ENCODE data around the gene SLC17A8.

SLC17A8 gene

DNA sequence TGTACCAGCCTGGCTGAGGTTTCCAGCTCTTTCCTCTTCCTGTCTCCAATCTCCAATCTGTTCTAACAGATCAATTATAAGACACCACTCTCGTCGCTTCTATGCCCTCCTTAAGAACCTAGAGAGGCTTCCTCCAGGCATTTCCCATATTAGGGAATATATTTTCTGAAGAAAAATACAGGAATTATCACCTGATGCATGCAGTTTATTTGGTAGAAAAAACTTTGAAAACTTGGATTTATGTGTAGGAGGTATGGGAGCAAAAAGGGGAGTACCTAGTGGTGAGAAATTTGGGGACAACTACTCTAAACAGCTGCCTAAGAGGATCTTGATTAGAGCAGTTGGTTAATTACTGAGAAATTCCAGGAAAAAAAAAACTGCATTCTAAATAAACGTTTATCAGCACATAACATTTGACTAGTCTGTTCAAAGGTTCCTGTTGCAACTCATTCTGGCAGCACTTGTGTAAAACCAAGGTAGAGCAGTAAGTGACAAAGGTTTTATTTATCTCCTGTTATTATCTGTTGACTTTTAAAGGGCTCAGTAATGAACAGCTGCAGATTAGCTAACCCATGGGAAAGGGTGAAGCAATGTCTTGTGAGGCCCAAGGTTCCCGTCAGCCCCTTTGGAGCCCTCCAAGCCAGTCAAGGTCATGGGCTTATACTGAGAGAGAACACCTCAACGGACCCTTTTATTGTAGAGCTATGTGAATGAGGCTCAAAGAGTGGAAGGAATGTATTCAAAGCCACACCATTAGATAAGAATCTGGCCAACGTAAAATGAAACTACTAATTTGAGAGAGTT is 80.4 kb downstream of the SLC17A8 start:
- ATAC-seq, result no peak

GRCh38 chr12:100439797-100440196 is 82.9 kb downstream of the SLC17A8 start:
- TF ChIP-seq POU6F1 (CRISPR knock-in tag; IDR thresholded peaks at IDR 0.05; ENCODE audit: borderline replicate concordance, low read depth), result no peak
- TF ChIP-seq BACH2 (CRISPR knock-in tag; IDR thresholded peaks at IDR 0.05; ENCODE audit: borderline replicate concordance), result no peak
- TF ChIP-seq ISL1 (CRISPR knock-in tag; IDR thresholded peaks at IDR 0.05), result no peak
- TF ChIP-seq, protein P1, sequence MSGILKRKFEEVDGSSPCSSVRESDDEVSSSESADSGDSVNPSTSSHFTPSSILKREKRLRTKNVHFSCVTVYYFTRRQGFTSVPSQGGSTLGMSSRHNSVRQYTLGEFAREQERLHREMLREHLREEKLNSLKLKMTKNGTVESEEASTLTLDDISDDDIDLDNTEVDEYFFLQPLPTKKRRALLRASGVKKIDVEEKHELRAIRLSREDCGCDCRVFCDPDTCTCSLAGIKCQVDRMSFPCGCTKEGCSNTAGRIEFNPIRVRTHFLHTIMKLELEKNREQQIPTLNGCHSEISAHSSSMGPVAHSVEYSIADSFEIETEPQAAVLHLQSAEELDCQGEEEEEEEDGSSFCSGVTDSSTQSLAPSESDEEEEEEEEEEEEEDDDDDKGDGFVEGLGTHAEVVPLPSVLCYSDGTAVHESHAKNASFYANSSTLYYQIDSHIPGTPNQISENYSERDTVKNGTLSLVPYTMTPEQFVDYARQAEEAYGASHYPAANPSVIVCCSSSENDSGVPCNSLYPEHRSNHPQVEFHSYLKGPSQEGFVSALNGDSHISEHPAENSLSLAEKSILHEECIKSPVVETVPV (CRISPR knock-in tag; IDR thresholded peaks at IDR 0.05), result no peak
- TF ChIP-seq ZNF565 (CRISPR knock-in tag; conservative IDR thresholded peaks at IDR 0.05; ENCODE audit: low read depth), result no peak
- no peak for TF ChIP-seq ZNF70 (CRISPR knock-in tag; IDR thresholded peaks at IDR 0.05)
- ATAC-seq, result no peak

More for the DNA sequence above, 80.4 kb downstream of the SLC17A8 start:
- TF ChIP-seq TOX (CRISPR knock-in tag; IDR thresholded peaks at IDR 0.05; ENCODE audit: borderline replicate concordance) (no peak), ESRRG (CRISPR knock-in tag; IDR thresholded peaks at IDR 0.05) (no peak), ARNTL (CRISPR knock-in tag; IDR thresholded peaks at IDR 0.05; ENCODE audit: borderline replicate concordance, low read depth) (no peak), ZNF565 (CRISPR knock-in tag; conservative IDR thresholded peaks at IDR 0.05; ENCODE audit: low read depth) (no peak), POU6F1 (CRISPR knock-in tag; IDR thresholded peaks at IDR 0.05; ENCODE audit: borderline replicate concordance, low read depth) (no peak), ZFP3 (CRISPR knock-in tag; IDR thresholded peaks at IDR 0.05) (no peak), GLIS3 (CRISPR knock-in tag; IDR thresholded peaks at IDR 0.05) (no peak), ZFP30 (CRISPR knock-in tag; IDR thresholded peaks at IDR 0.05) (no peak), BACH2 (CRISPR knock-in tag; IDR thresholded peaks at IDR 0.05; ENCODE audit: borderline replicate concordance) (no peak), PPARA (CRISPR knock-in tag; IDR thresholded peaks at IDR 0.05; ENCODE audit: borderline replicate concordance) (no peak)

GRCh38 chr12:100442403-100442802 is 85.5 kb downstream of the SLC17A8 start:
- ATAC-seq, result no peak
- TF ChIP-seq BACH2 (CRISPR knock-in tag; IDR thresholded peaks at IDR 0.05; ENCODE audit: borderline replicate concordance) (no peak), GLIS3 (CRISPR knock-in tag; IDR thresholded peaks at IDR 0.05) (no peak), ZFP30 (CRISPR knock-in tag; IDR thresholded peaks at IDR 0.05) (no peak), OSR1 (CRISPR knock-in tag; IDR thresholded peaks at IDR 0.05) (no peak), CSDC2 (CRISPR knock-in tag; IDR thresholded peaks at IDR 0.05) (no peak), TOX (CRISPR knock-in tag; IDR thresholded peaks at IDR 0.05; ENCODE audit: borderline replicate concordance) (no peak), SNAI2 (CRISPR knock-in tag; IDR thresholded peaks at IDR 0.05) (no peak), POU6F1 (CRISPR knock-in tag; IDR thresholded peaks at IDR 0.05; ENCODE audit: borderline replicate concordance, low read depth) (no peak), ZNF8 (CRISPR knock-in tag; IDR thresholded peaks at IDR 0.05) (no peak), ESRRG (CRISPR knock-in tag; IDR thresholded peaks at IDR 0.05) (no peak), ISL1 (CRISPR knock-in tag; IDR thresholded peaks at IDR 0.05) (no peak), ZNF565 (CRISPR knock-in tag; conservative IDR thresholded peaks at IDR 0.05; ENCODE audit: low read depth) (no peak), TSHZ2 (CRISPR knock-in tag; IDR thresholded peaks at IDR 0.05) (no peak), RARB (CRISPR knock-in tag; IDR thresholded peaks at IDR 0.05) (no peak), TCF4 (CRISPR knock-in tag; IDR thresholded peaks at IDR 0.05; ENCODE audit: borderline replicate concordance) (no peak)
- TF ChIP-seq, protein P1 (CRISPR knock-in tag; IDR thresholded peaks at IDR 0.05), result no peak

Data from SK-N-SH treated with all-trans-retinoic acid at 6 μM for 48 hours (cell line).